PC-3 (cell line): Measurements from ENCODE around the gene SGTB. TPM values are rescaled to one million over a fixed set of nuclear protein-coding genes. Genes with fewer than 3 reads are reported as not detected.

Source experiments
- ATAC-seq: fragments of 200-7000 bp; cut with Tn5 transposase; 2 replicates; pipeline ENCODE4 v1.9.1; 2020; ENCODE audit warnings: mild to moderate bottlenecking, moderate library complexity
- Bru-seq: library from RNA; stranded (reverse); fragments of 400-500 nt; gene quantifications from one replicate; lab custom pipeline; 2021; lab: Mats Ljungman, UMichigan
- BruChase-seq, 2 experiments: library from RNA; stranded (reverse); fragments of 400-500 nt; gene quantifications; one replicate each; lab custom pipeline; 2021; lab: Mats Ljungman, UMichigan
- BruUV-seq: library from RNA; stranded (reverse); fragments of 400-500 nt; replicated peaks from 2 replicates; lab custom pipeline; 2021; lab: Mats Ljungman, UMichigan
- CTCF ChIA-PET: fragments of 300-600 bp; sonication (Branson Sonifier 250); formaldehyde crosslinking; loops from one replicate; lab custom pipeline; 2022; ENCODE audit warnings: antibody characterized with exemption; lab: Charles Lee
- POLR2A ChIA-PET: fragments of 300-600 bp; sonication (Branson Sonifier 250); formaldehyde crosslinking; loops from one replicate; lab custom pipeline; 2022; ENCODE audit warnings: antibody characterized with exemption; ENCODE audit not compliant: unreplicated experiment; lab: Charles Lee
- DNase-seq: peaks from one replicate; pipeline ENCODE4 v3.0.0-alpha.2; 2015
- H2AFZ ChIP-seq: fragments of 300-600 bp; sonication (generic); 2 replicates; pipeline ENCODE4 v1.6.0; 2016; ENCODE audit warnings: antibody characterized with exemption, low read length
- H3F3A ChIP-seq: fragments of 300-600 bp; sonication (generic); one replicate; pipeline ENCODE4 v1.6.0; 2017; ENCODE audit warnings: antibody characterized with exemption, low read length, control low read depth, mild to moderate bottlenecking; ENCODE audit not compliant: unreplicated experiment
- H3K27ac ChIP-seq: fragments of 300-600 bp; sonication (generic); 2 replicates; pipeline ENCODE4 v1.5.1; 2016; ENCODE audit warnings: mild to moderate bottlenecking, low read length
- H3K27me3 ChIP-seq: fragments of 300-600 bp; sonication (generic); 2 replicates; pipeline ENCODE4 v1.6.1; 2016; ENCODE audit warnings: low read length, mixed read lengths
- H3K36me3 ChIP-seq: fragments of 300-600 bp; sonication (generic); 2 replicates; pipeline ENCODE4 v1.6.1; 2016; ENCODE audit warnings: low read depth, mixed run types, low read length, mixed read lengths
- H3K4me1 ChIP-seq: fragments of 300-600 bp; sonication (generic); 2 replicates; pipeline ENCODE4 v1.5.1; 2016; ENCODE audit warnings: low read length; ENCODE audit not compliant: insufficient read depth
- H3K4me2 ChIP-seq: fragments of 300-600 bp; sonication (generic); 2 replicates; pipeline ENCODE4 v1.6.0; 2016; ENCODE audit warnings: low read length
- H3K4me3 ChIP-seq: fragments of 300-600 bp; sonication (generic); 2 replicates; pipeline ENCODE4 v1.5.1; 2016; ENCODE audit warnings: mild to moderate bottlenecking, low read length, mixed read lengths
- H3K79me2 ChIP-seq: fragments of 300-600 bp; sonication (generic); 2 replicates; pipeline ENCODE4 v1.6.1; 2017; ENCODE audit warnings: low read length, mixed read lengths
- H3K9ac ChIP-seq: fragments of 300-600 bp; sonication (generic); 2 replicates; pipeline ENCODE4 v1.6.0; 2016; ENCODE audit warnings: mild to moderate bottlenecking, low read length
- H3K9me2 ChIP-seq: fragments of 300-600 bp; sonication (generic); replicated peaks from 2 replicates; pipeline ENCODE4 v1.6.1; 2016; ENCODE audit warnings: mixed run types, low read length, mixed read lengths
- H3K9me3 ChIP-seq: fragments of 300-600 bp; sonication (generic); 2 replicates; pipeline ENCODE4 v1.6.1; 2016; ENCODE audit warnings: low read length, mixed read lengths
- H4K20me1 ChIP-seq: fragments of 300-600 bp; sonication (generic); 2 replicates; pipeline ENCODE4 v1.6.1; 2016; ENCODE audit warnings: low read length, mixed read lengths
- CTCF ChIP-seq: fragments of 300-600 bp; sonication (generic); conservative IDR thresholded peaks from 2 replicates; pipeline ENCODE4 v1.5.1; 2017; ENCODE audit warnings: antibody characterized with exemption, low read depth, mild to moderate bottlenecking, low read length
- EZH2 ChIP-seq: fragments of 300-600 bp; sonication (generic); IDR thresholded peaks from one replicate; pipeline ENCODE4 v1.6.1; 2017; ENCODE audit warnings: antibody characterized with exemption, mild to moderate bottlenecking, low read length; ENCODE audit not compliant: unreplicated experiment
- EZH2phosphoT487 ChIP-seq: fragments of 300-600 bp; sonication (generic); IDR thresholded peaks from 2 replicates; pipeline ENCODE4 v1.6.1; 2018; ENCODE audit warnings: mild to moderate bottlenecking, antibody characterized with exemption, low read length, borderline replicate concordance
- intact Hi-C: fragments of 100-400 bp; cut with micrococcal nuclease; formaldehyde crosslinking; loops from 2 replicates; pipeline ENCODE4 v1.9.0; 2023
- long read RNA-seq: library from polyadenylated mRNA; unstranded; transcript quantifications from one replicate; pipeline ENCODE4 v2.0.0, GENCODE V29; 2021; ENCODE audit not compliant: unreplicated experiment
- total RNA-seq: library from RNA; depleted of rRNA; stranded (reverse); fragments of >200 nt; gene quantifications from 2 replicates; pipeline ENCODE4 v1.2.3, GENCODE V29; 2014; rRNA removed

Gene SGTB
- total RNA-seq (0.98 and 1.1 TPM in 2 replicates), Bru-seq, nascent RNA (percentile 47 among the genes with signal in this experiment), BruChase-seq, experiment 1, labeled RNA remaining after a 6-hour chase (percentile 42 among the genes with signal in this experiment), BruChase-seq, experiment 2, labeled RNA remaining after a 2-hour chase (percentile 39 among the genes with signal in this experiment)
- long read RNA-seq, full-length matches to known transcripts: 3 of 4 reads
- long read RNA-seq, partial matches to known transcripts: 0 of 4 reads
- long read RNA-seq, other reads (novel, unspliced or antisense): 1 of 4 reads

GRCh38 chr5:65721720-65722574 lies at the start of gene SGTB, which contains the start of gene NLN:
SGTB (minus strand) TSS chr5:65722109; CDS start chr5:65720807, 1,302 bp downstream.
NLN (plus strand) TSS chr5:65722205; CDS start chr5:65722374, 169 bp downstream.
- ChIA-PET CTCF (no interaction called here), POLR2A (no interaction called here)
- H3K4me1 ChIP-seq: no peaks in the 10 kb centered on the region
- peak within 1 kb of the TSS; percentile 81 for H3K4me3 ChIP-seq
- ATAC-seq: peak; percentile 85
- no peaks in the 10 kb centered on the region for H3F3A ChIP-seq
- peak within 1 kb of the TSS; percentile 85 for H3K4me2 ChIP-seq
- no TSS peak for BruUV-seq
- H3K9me3 ChIP-seq: no peaks in the 10 kb centered on the region
- peak within 1 kb of the TSS; percentile 18; the same call in 1 of the 2 replicates for H3K27ac ChIP-seq
- no peak for TF ChIP-seq CTCF
- TF ChIP-seq EZH2: no peak
- no peak for TF ChIP-seq EZH2phosphoT487
- no peaks in the 10 kb centered on the region for H3K36me3 ChIP-seq
- H4K20me1 ChIP-seq: no peaks in the 10 kb centered on the region
- peak within 1 kb of the TSS; percentile 56 for H3K9ac ChIP-seq
- peak within 1 kb of the TSS; percentile 87 for H2AFZ ChIP-seq
- peak; percentile 55 for DNase-seq
- H3K27me3 ChIP-seq: no peaks in the 10 kb centered on the region
- no peaks in the 10 kb centered on the region for H3K9me2 ChIP-seq
- intact Hi-C loops: loop anchor here (5.0 to 10.0 kb wide), 2 partner anchors 205 to 443 kb away; partner anchors contain the start of gene ERBIN
- H3K79me2 ChIP-seq: peaks cover 37% of the 10 kb centered on the region

- BruUV-seq: no TSS peak
- Histone ChIP-seq H3K4me2 (no peak overlapping the region), H3K9ac (no peak overlapping the region), H2AFZ (no peak overlapping the region), H3K27me3 (no peaks in the 10 kb centered on the region), H3K4me3 (no peak overlapping the region), H4K20me1 (no peaks in the 10 kb centered on the region), H3F3A (no peaks in the 10 kb centered on the region), H3K4me1 (peaks cover 21% of the 10 kb centered on the region), H3K9me2 (no peaks in the 10 kb centered on the region), H3K9me3 (no peaks in the 10 kb centered on the region), H3K27ac (no peak overlapping the region), H3K36me3 (no peaks in the 10 kb centered on the region), H3K79me2 (no peaks in the 10 kb centered on the region)
- TF ChIP-seq EZH2: no peak
- TF ChIP-seq CTCF: no peak
- TF ChIP-seq EZH2phosphoT487: no peak
- intact Hi-C loops: no loop called here
- ChIA-PET POLR2A (no interaction called here), CTCF (no interaction called here)
- ATAC-seq: no peak
- DNase-seq: no peak
Measured at GRCh38 chr5:65771266-65771665, 49.4 kb upstream of the SGTB start.
